Measurements from ENCODE around the gene KIAA1217. TPM values are rescaled to one million over a fixed set of nuclear protein-coding genes. Genes with fewer than 3 reads are reported as not detected.

Gene KIAA1217
- total RNA-seq, 1 experiment from 2014 or later, result 18.6 TPM

DNA sequence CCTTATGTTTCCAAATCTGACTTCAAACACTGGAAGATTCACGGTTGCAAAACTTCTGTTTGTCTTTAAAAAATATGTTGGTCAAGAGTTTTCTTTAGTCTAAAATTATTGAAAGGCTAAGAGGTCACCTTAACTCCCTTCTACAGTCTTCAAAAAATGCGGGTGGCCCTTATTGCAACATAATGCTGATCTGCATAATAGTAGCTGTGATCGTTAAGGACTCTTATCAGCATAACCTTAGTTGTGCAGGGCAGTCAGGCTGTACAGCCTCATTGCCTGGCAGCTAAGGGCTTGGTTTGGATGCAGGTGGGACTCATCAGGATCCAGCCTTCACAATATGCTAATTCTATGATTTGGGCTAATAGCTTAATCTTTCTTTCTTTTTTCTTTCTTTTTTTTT lies 15.0 kb downstream of the KIAA1217 start:
- H3K14ac ChIP-seq (ENCODE audit: insufficient read depth, low read length), result no peak overlapping the region
- no peaks in the 10 kb centered on the region for H3K23me2 ChIP-seq (ENCODE audit: insufficient read length, low read depth, low read length, poor library complexity, severe bottlenecking)
- H3K4me1 Mint-ChIP-seq, result peaks cover 10 to 12% of the 10 kb centered on the region in 2 experiments
- H2BK5ac ChIP-seq (ENCODE audit: insufficient read length, low read length), result no peak overlapping the region
- no peak overlapping the region for H3K23ac ChIP-seq (ENCODE audit: insufficient read length, low read depth, low read length)
- no peak overlapping the region for H2AFZ ChIP-seq (ENCODE audit: low read length)
- no peak overlapping the region for H3T11ph ChIP-seq (ENCODE audit: low read length)
- H3K27ac ChIP-seq (ENCODE audit: insufficient read length, low read depth, low read length), result no peak overlapping the region
- no peak for DNase-seq
- H4K20me1 ChIP-seq (ENCODE audit: control insufficient read depth, insufficient read depth, insufficient read length), result no peaks in the 10 kb centered on the region
- H4K8ac ChIP-seq (replicated peaks; ENCODE audit: insufficient read length, low read depth, low read length), result no peak overlapping the region
- H3K9me3 ChIP-seq (ENCODE audit: control insufficient read depth, low read depth, low read length), result no peaks in the 10 kb centered on the region
- no peak overlapping the region for H3K18ac ChIP-seq (ENCODE audit: insufficient read length, low read depth, low read length)
- no peak overlapping the region for H3K9ac ChIP-seq (ENCODE audit: extremely low read depth, insufficient read length, low read length)
- H2BK15ac ChIP-seq (ENCODE audit: low read depth, low read length), result no peak overlapping the region
- no peak overlapping the region for H3K4me3 Mint-ChIP-seq
- no peaks in the 10 kb centered on the region for H3K79me2 ChIP-seq (ENCODE audit: insufficient read depth, low read length)
- H3K79me1 ChIP-seq (ENCODE audit: insufficient read depth, low read depth, low read length, poor library complexity, severe bottlenecking), result no peaks in the 10 kb centered on the region
- H3K9me3 Mint-ChIP-seq, result no peaks in the 10 kb centered on the region
- no peak overlapping the region for H2BK120ac ChIP-seq (ENCODE audit: low read depth, low read length, poor library complexity, severe bottlenecking)
- no peak overlapping the region for H3K56ac ChIP-seq (ENCODE audit: insufficient read length, low read depth, low read length)
- peaks cover 11 to 32% (median 19%) of the 10 kb centered on the region in 3 experiments; a peak in 6 of 7 replicates for H3K36me3 Mint-ChIP-seq (ENCODE audit: insufficient read depth in 1 of 3, low read depth in 3 of 3)
- no peak overlapping the region for H3K4ac ChIP-seq (ENCODE audit: low read depth, low read length)
- no peak overlapping the region for H3K27ac Mint-ChIP-seq
- no peaks in the 10 kb centered on the region for H3K27me3 Mint-ChIP-seq (ENCODE audit: low read depth)
- no peak overlapping the region for H3K4me2 ChIP-seq (ENCODE audit: insufficient read depth, insufficient read length, low read length)
- no peaks in the 10 kb centered on the region for H3K27me3 ChIP-seq (ENCODE audit: insufficient read depth, low read length)
- whole genome bisulfite sequencing (ENCODE audit: extremely low coverage, insufficient read length, low lambda C conversion rate), result no CpG with 5 or more reads among the region's 3 CpGs
- TF ChIP-seq, protein P1, sequence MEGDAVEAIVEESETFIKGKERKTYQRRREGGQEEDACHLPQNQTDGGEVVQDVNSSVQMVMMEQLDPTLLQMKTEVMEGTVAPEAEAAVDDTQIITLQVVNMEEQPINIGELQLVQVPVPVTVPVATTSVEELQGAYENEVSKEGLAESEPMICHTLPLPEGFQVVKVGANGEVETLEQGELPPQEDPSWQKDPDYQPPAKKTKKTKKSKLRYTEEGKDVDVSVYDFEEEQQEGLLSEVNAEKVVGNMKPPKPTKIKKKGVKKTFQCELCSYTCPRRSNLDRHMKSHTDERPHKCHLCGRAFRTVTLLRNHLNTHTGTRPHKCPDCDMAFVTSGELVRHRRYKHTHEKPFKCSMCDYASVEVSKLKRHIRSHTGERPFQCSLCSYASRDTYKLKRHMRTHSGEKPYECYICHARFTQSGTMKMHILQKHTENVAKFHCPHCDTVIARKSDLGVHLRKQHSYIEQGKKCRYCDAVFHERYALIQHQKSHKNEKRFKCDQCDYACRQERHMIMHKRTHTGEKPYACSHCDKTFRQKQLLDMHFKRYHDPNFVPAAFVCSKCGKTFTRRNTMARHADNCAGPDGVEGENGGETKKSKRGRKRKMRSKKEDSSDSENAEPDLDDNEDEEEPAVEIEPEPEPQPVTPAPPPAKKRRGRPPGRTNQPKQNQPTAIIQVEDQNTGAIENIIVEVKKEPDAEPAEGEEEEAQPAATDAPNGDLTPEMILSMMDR (conservative IDR thresholded peaks at IDR 0.05), result no peak
- no peak overlapping the region for H2BK20ac ChIP-seq (ENCODE audit: low read depth, low read length, poor library complexity, severe bottlenecking)
- no peak overlapping the region for H4K5ac ChIP-seq (ENCODE audit: insufficient read length, low read depth, low read length)
- H2BK12ac ChIP-seq (ENCODE audit: insufficient read length, low read depth, low read length), result no peak overlapping the region
- no peak overlapping the region for H4K91ac ChIP-seq (ENCODE audit: insufficient read length, low read depth, low read length)
- no peak overlapping the region for H2AK5ac ChIP-seq (ENCODE audit: insufficient read length, low read length)
- 0 out of 2 replicates have a peak, but pooled peaks cover 2% of the 10 kb centered on the region for H3K4me1 ChIP-seq (ENCODE audit: insufficient read depth, low read length)

All from H9 (cell line).